Fibroblast of lung (primary cell): ENCODE measurements around the gene RBM22. TPM values are rescaled to one million over a fixed set of nuclear protein-coding genes. Genes with fewer than 3 reads are reported as not detected.

Source experiments
- DNase-seq, 2 donors: peaks; one replicate each; pipeline versions ENCODE4 v3.0.0 to v3.0.0-alpha.2; 2010; ENCODE audit warnings: low read depth in 2 of 2
- H2AFZ ChIP-seq: 2 replicates; pipeline ENCODE4 v1.5.1; 2012; ENCODE audit warnings: low read length, control low read depth, inconsistent platforms
- H3K27ac ChIP-seq: 2 replicates; pipeline ENCODE4 v1.5.1; 2011; ENCODE audit warnings: low read length, control low read depth; ENCODE audit not compliant: insufficient read depth
- H3K27me3 ChIP-seq: 2 replicates; pipeline ENCODE4 v1.5.1; 2011; ENCODE audit warnings: mild to moderate bottlenecking, low read length; ENCODE audit not compliant: control insufficient read depth, insufficient read depth
- H3K36me3 ChIP-seq: 2 replicates; pipeline ENCODE4 v1.5.1; 2011; ENCODE audit warnings: low read length; ENCODE audit not compliant: control insufficient read depth, insufficient read depth
- H3K4me1 ChIP-seq: 2 replicates; pipeline ENCODE4 v1.5.1; 2011; ENCODE audit warnings: low read length; ENCODE audit not compliant: control insufficient read depth, insufficient read depth; ENCODE audit errors: extremely low read depth
- H3K4me2 ChIP-seq: 2 replicates; pipeline ENCODE4 v1.5.1; 2011; ENCODE audit warnings: low read length, control low read depth; ENCODE audit not compliant: insufficient read depth; ENCODE audit errors: extremely low read depth
- H3K4me3 ChIP-seq, 4 experiments: fragments of 200-600 bp in 1 of 4; sonication (generic) in 1 of 4; replicated peaks in 1 of 4; 2 replicates each; pipeline ENCODE4 v1.5.1; 2011 to 2016; ENCODE audit warnings: low read length in 4 of 4, low read depth in 3 of 4, mild to moderate bottlenecking in 3 of 4, control low read depth in 2 of 4, inconsistent platforms in 1 of 4, mixed read lengths in 1 of 4; ENCODE audit not compliant: insufficient read depth in 1 of 4; ENCODE audit errors: control extremely low read depth in 1 of 4
- H3K79me2 ChIP-seq: 2 replicates; pipeline ENCODE4 v1.5.1; 2012; ENCODE audit warnings: mild to moderate bottlenecking, low read length, inconsistent platforms; ENCODE audit not compliant: control insufficient read depth, insufficient read depth
- H3K9ac ChIP-seq: 2 replicates; pipeline ENCODE4 v1.5.1; 2011; ENCODE audit warnings: mild to moderate bottlenecking, low read length, control low read depth; ENCODE audit not compliant: insufficient read depth
- H3K9me3 ChIP-seq: 2 replicates; pipeline ENCODE4 v1.5.1; 2012; ENCODE audit warnings: low read depth, low read length; ENCODE audit not compliant: control insufficient read depth, insufficient read depth
- H4K20me1 ChIP-seq: 2 replicates; pipeline ENCODE4 v1.5.1; 2011; ENCODE audit warnings: low read length; ENCODE audit not compliant: control insufficient read depth, insufficient read depth; ENCODE audit errors: extremely low read depth
- EZH2 ChIP-seq: IDR thresholded peaks from 2 replicates; pipeline ENCODE4 v1.5.1; 2012; ENCODE audit warnings: low read length, control low read depth, mild to moderate bottlenecking; ENCODE audit errors: missing control alignments
- polyA plus RNA-seq, 2 donors: library from polyadenylated mRNA; depleted of rRNA in 1 of 2; stranded (reverse) in 1 of 2; unstranded in 1 of 2; fragments of >200 nt; gene quantifications; 2 replicates each; pipeline ENCODE4 v1.2.1, GENCODE V29; 2011 to 2012; ENCODE audit warnings: missing spikeins in 1 of 2
- total RNA-seq: library from RNA; depleted of rRNA; stranded (reverse); fragments of >200 nt; gene quantifications from 2 replicates; pipeline ENCODE4 v1.2.1, GENCODE V29; 2014
- TF ChIP-seq, protein P1 (sequence below), 2 donors: IDR thresholded peaks in 1 of 2; conservative IDR thresholded peaks in 1 of 2; 1 replicate in 1 of 2; 2 replicates in 1 of 2; pipeline ENCODE4 v1.5.1; 2011 to 2012; ENCODE audit warnings: low read length in 2 of 2, control low read depth in 1 of 2, inconsistent platforms in 1 of 2, low read depth in 1 of 2, mild to moderate bottlenecking in 1 of 2

Gene RBM22
- total and polyA plus RNA-seq, 2 donors (not counting 1 experiment from before 2014, with no cell fraction given) = 15.4 to 36.7 TPM

DNA sequence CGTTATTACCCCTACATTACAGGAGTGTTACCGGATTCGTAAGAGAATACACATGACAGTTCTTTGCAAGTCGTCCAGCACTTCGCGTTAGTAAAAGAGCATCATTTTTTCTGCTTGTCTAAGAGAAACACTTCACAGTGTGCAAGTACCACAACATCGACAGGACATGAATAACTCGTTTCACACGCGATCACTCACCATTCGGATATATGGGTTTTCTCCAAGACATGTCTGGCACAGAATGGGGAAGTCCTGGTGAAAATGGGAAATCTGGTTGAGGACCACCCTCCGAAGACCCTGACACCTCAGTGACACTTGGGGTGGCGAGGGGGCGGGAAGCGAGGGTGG is 642 bp downstream of the RBM22 start:
- no peak for TF ChIP-seq EZH2
- TF ChIP-seq, protein P1, sequence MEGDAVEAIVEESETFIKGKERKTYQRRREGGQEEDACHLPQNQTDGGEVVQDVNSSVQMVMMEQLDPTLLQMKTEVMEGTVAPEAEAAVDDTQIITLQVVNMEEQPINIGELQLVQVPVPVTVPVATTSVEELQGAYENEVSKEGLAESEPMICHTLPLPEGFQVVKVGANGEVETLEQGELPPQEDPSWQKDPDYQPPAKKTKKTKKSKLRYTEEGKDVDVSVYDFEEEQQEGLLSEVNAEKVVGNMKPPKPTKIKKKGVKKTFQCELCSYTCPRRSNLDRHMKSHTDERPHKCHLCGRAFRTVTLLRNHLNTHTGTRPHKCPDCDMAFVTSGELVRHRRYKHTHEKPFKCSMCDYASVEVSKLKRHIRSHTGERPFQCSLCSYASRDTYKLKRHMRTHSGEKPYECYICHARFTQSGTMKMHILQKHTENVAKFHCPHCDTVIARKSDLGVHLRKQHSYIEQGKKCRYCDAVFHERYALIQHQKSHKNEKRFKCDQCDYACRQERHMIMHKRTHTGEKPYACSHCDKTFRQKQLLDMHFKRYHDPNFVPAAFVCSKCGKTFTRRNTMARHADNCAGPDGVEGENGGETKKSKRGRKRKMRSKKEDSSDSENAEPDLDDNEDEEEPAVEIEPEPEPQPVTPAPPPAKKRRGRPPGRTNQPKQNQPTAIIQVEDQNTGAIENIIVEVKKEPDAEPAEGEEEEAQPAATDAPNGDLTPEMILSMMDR (conservative IDR thresholded peaks at IDR 0.05 in 1 of 2, IDR thresholded peaks at IDR 0.05 in 1 of 2; ENCODE audit: low read depth in 1 of 2, low read length in 2 of 2) = no peak
- H3K4me1 ChIP-seq = no peaks in the 10 kb centered on the region

DNA sequence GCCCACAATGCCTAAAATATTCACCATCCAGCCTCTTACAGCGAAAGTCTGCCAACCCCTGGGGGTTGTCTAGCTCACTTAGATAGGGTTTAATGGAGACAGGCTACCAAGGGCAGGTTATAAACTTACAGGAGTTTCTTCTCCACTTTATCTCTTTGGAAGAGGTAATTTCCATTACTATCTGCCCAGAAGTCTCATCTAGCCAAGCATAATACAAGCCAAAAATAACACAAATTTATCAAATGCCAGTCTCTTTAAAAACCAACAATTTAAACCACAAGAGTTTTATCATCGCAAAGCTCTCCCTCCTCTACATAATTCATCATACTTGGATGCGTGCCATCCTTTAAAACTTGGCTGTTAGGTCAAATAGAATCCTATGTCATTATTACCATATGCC is 6.2 kb downstream of the RBM22 start:
- Histone ChIP-seq H2AFZ (no peak overlapping the region), H3K4me2 (no peak overlapping the region), H3K27ac (no peak overlapping the region), H3K36me3 (peaks cover 14% of the 10 kb centered on the region), H3K9me3 (no peaks in the 10 kb centered on the region), H3K79me2 (peaks cover 6% of the 10 kb centered on the region), H4K20me1 (no peaks in the 10 kb centered on the region), H3K9ac (no peak overlapping the region), H3K27me3 (no peaks in the 10 kb centered on the region), H3K4me3 (no peak overlapping the region), H3K4me1 (no peaks in the 10 kb centered on the region)
- peak; percentile 60 to 85 for DNase-seq
- TF ChIP-seq, protein P1 (conservative IDR thresholded peaks at IDR 0.05 in 1 of 2, IDR thresholded peaks at IDR 0.05 in 1 of 2; ENCODE audit: low read depth in 1 of 2, low read length in 2 of 2) = no peak
- TF ChIP-seq EZH2 = no peak

More for the DNA sequence above, 642 bp downstream of the RBM22 start:
- no peaks in the 10 kb centered on the region for H4K20me1 ChIP-seq
- peak overlapping the region; percentile 95 for H3K27ac ChIP-seq
- no peak overlapping the region for H2AFZ ChIP-seq
- peak in 1 of 2 donors; percentile 22 for DNase-seq
- no peaks in the 10 kb centered on the region for H3K9me3 ChIP-seq
- peak overlapping the region; percentile 80 for H3K4me2 ChIP-seq
- peak overlapping the region; percentile 98 for H3K9ac ChIP-seq
- no peaks in the 10 kb centered on the region for H3K27me3 ChIP-seq
- peak overlapping the region; percentile 95 to 99 (median 98) for H3K4me3 ChIP-seq
- H3K36me3 ChIP-seq = peaks cover 2% of the 10 kb centered on the region
- H3K79me2 ChIP-seq = peaks cover 18% of the 10 kb centered on the region

DNA sequence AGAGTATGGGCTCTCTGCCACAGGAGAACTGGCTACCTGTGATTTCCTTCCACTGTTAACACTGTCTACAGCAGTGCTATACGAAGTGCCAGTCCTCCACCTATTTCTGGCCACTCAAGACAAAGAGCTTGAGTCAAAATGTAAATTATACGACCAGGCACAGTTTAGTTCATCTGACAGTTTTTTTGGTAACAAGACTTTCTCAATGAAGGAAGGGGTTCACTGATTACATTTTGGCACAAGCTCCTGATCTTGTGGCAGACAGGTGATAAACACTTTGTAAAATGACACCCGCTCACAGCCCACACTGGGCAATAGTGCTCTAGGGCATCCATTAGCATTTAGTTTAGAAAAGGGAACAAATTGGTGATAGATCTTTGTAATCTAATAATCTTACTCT is 8.6 kb downstream of the RBM22 start:
- H3K79me2 ChIP-seq = no peaks in the 10 kb centered on the region
- no peak overlapping the region for H3K4me3 ChIP-seq
- no peak overlapping the region for H3K4me2 ChIP-seq
- H3K9ac ChIP-seq = no peak overlapping the region
- no peaks in the 10 kb centered on the region for H3K27me3 ChIP-seq
- H3K9me3 ChIP-seq = no peaks in the 10 kb centered on the region
- no peak for TF ChIP-seq EZH2
- TF ChIP-seq, protein P1 (conservative IDR thresholded peaks at IDR 0.05 in 1 of 2, IDR thresholded peaks at IDR 0.05 in 1 of 2; ENCODE audit: low read depth in 1 of 2, low read length in 2 of 2) = no peak
- H3K36me3 ChIP-seq = peaks cover 11% of the 10 kb centered on the region
- no peaks in the 10 kb centered on the region for H4K20me1 ChIP-seq
- no peaks in the 10 kb centered on the region for H3K4me1 ChIP-seq
- no peak for DNase-seq
- no peak overlapping the region for H3K27ac ChIP-seq
- no peak overlapping the region for H2AFZ ChIP-seq
